Activated T-helper 1 cell treated with anti-CD3 and anti-CD28 coated beads, Interleukin-12 subunit alpha, Interleukin-12 subunit beta, Interleukin-2, Interleukin-4 antibody, amounts not matched to agents 30 ng/mL and 10 ng/mL and 1 ng/mL, durations not matched to agents 14 hours and 24 hours and 36 hours (primary cell): Measurements from ENCODE around the gene MITF. TPM values are rescaled to one million over a fixed set of nuclear protein-coding genes. Genes with fewer than 3 reads are reported as not detected.

Experiments used
- DNase-seq: peaks from one replicate; pipeline ENCODE4 v3.0.0; 2021; ENCODE audit warnings: low spot score
- H3K27ac Mint-ChIP-seq: one replicate; pipeline ENCODE4 v1.8.0; 2021; ENCODE audit warnings: mild to moderate bottlenecking, mixed read lengths
- H3K27me3 Mint-ChIP-seq: one replicate; pipeline ENCODE4 v1.8.0; 2022; ENCODE audit warnings: mild to moderate bottlenecking, moderate library complexity, mixed read lengths; ENCODE audit not compliant: insufficient read depth
- H3K36me3 Mint-ChIP-seq: one replicate; pipeline ENCODE4 v1.8.0; 2021; ENCODE audit warnings: low read depth, mixed read lengths
- H3K4me1 Mint-ChIP-seq: one replicate; pipeline ENCODE4 v1.8.0; 2021; ENCODE audit warnings: low read depth, mixed read lengths
- H3K4me3 Mint-ChIP-seq: one replicate; pipeline ENCODE4 v1.8.0; 2021; ENCODE audit warnings: mild to moderate bottlenecking, moderate library complexity, mixed read lengths
- H3K9me3 Mint-ChIP-seq: one replicate; pipeline ENCODE4 v1.8.0; 2021; ENCODE audit warnings: mixed read lengths
- intact Hi-C: fragments of 100-400 bp; cut with micrococcal nuclease; formaldehyde crosslinking; loops from one replicate; pipeline ENCODE4 v1.15.1; 2024
- total RNA-seq: library from RNA; stranded (reverse); gene quantifications from 2 replicates; pipeline ENCODE4 v1.2.3, GENCODE V29; 2022

Gene MITF, protein sequence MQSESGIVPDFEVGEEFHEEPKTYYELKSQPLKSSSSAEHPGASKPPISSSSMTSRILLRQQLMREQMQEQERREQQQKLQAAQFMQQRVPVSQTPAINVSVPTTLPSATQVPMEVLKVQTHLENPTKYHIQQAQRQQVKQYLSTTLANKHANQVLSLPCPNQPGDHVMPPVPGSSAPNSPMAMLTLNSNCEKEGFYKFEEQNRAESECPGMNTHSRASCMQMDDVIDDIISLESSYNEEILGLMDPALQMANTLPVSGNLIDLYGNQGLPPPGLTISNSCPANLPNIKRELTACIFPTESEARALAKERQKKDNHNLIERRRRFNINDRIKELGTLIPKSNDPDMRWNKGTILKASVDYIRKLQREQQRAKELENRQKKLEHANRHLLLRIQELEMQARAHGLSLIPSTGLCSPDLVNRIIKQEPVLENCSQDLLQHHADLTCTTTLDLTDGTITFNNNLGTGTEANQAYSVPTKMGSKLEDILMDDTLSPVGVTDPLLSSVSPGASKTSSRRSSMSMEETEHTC
- total RNA-seq: 0.54 TPM in 1 of 2 replicates, not detected in the other

DNA sequence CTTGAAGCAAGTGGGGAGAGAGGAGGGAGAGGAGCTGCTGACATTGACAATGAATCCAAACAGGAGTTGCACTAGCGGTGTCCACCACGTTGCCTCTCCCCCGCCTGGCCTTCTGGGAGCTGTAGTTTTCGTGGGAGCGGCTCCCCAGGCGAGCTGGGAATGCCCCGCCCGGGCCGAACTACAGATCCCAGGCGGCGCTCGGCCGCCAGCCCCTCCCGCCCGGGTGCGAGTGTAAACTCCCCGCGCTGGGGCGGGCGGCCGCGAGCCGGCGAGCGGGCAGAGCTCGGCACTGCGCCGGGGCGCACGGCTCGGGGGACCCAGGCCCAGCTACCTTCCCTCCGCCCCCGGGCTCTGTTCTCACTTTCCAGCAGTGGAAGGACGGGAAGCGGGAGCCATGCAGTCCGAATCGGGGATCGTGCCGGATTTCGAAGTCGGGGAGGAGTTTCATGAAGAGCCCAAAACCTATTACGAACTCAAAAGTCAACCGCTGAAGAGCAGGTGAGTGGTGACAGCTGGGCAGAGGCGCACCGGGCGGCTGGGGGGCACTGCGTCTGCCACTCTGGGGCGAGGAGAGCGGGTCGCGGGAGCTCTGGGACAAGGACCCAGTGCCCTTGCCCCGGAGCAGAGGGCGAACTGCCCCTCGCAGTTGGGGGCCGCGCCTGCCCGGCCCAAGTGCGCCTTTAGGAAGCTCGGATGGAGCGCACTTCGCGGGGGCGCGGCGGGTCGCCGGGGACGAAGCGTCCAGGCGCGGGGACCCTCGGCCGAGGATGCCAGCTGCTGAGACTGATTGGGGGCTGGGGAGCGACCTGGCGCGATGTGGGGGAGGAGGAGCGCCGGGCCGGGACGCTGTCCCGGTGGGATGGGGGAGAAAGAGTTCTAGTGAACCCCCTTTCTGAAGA lies at the start of gene MITF:
MITF (plus strand) TSS at position 261 of the 899 bp plus-strand sequence; CDS start at position 395, 134 bp downstream.
- H3K4me1 Mint-ChIP-seq: peaks cover 9% of the 10 kb centered on the region
- peak within 1 kb of the TSS; percentile 57 for H3K4me3 Mint-ChIP-seq
- no peaks in the 10 kb centered on the region for H3K9me3 Mint-ChIP-seq
- peak; percentile 27 for DNase-seq
- H3K27ac Mint-ChIP-seq: no peak within 1 kb of the TSS
- intact Hi-C loops: loop anchor here (5.0 kb wide), 1 partner anchor 297 kb away; no protein-coding TSS in a partner anchor
- peaks cover 47% of the 10 kb centered on the region for H3K27me3 Mint-ChIP-seq
- H3K36me3 Mint-ChIP-seq: no peaks in the 10 kb centered on the region

DNA sequence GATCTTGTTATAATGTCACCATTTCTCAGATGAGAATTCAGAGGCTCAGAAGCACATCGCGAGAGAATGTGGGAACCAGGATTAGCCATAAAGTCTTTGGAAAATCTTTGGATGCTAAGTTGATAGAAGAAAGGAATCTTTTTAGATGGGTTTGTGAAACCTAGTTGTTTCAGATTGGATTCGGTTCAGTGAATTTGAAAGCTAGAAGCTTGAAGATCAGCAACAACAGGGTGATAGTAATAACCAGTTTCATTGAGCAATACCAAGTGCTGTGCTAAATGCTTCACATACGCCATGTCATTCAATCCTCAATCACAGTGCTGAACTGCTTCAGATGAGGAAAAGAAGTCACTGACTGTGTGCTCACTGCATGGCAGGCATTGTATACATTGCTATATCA lies 47.4 kb upstream of the MITF start:
- intact Hi-C loops: no loop called here
- H3K4me1 Mint-ChIP-seq: no peaks in the 10 kb centered on the region
- H3K27ac Mint-ChIP-seq: no peak overlapping the region
- no peaks in the 10 kb centered on the region for H3K27me3 Mint-ChIP-seq
- DNase-seq: no peak
- H3K9me3 Mint-ChIP-seq: no peaks in the 10 kb centered on the region
- H3K36me3 Mint-ChIP-seq: no peaks in the 10 kb centered on the region
- no peak overlapping the region for H3K4me3 Mint-ChIP-seq

DNA sequence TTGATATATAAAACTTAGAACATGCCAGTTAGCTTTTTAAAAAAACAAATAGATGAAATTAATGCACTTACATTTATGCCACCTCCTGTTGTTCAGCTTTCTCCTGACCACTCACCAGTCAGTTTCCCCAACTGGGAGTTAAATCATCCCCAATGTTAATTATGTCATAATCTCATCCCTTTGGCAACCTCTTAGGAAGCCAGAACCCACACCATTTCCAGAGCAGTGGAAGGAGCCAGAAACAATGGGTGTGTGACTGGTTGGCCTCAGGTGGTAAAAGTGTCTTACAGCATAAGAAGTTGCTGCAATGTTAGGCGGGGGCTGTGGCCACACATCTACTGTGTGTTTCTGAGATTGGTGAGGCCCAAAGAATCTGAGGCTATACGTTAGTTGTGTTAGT lies 46.5 kb upstream of the MITF start:
- Mint-ChIP-seq H3K27ac (no peak overlapping the region), H3K4me1 (no peaks in the 10 kb centered on the region), H3K36me3 (no peaks in the 10 kb centered on the region), H3K4me3 (no peak overlapping the region), H3K27me3 (no peaks in the 10 kb centered on the region), H3K9me3 (no peaks in the 10 kb centered on the region)
- intact Hi-C loops: no loop called here
- no peak for DNase-seq

DNA sequence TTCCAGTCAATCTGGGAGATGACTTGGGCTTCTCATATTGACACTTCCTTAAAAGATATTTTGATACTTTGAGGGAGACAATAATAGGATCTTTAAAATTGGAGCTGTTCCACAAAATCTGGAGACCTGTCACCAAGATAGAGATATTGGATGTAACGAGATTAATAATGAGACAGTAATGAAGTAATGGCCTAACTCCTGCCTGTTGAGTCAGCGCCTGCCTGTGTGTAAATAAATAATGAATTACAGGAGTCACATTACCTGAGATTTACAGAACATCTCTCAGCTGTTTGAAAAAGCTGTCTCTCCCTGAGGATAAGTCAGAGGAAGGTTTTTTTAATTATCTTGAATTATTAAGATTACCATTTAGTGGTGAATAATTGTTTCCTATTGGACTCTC lies 43.8 kb upstream of the MITF start:
- no peak for DNase-seq
- no peaks in the 10 kb centered on the region for H3K36me3 Mint-ChIP-seq
- no peaks in the 10 kb centered on the region for H3K4me1 Mint-ChIP-seq
- intact Hi-C loops: no loop called here
- H3K9me3 Mint-ChIP-seq: no peaks in the 10 kb centered on the region
- H3K4me3 Mint-ChIP-seq: no peak overlapping the region
- no peaks in the 10 kb centered on the region for H3K27me3 Mint-ChIP-seq
- H3K27ac Mint-ChIP-seq: no peak overlapping the region

DNA sequence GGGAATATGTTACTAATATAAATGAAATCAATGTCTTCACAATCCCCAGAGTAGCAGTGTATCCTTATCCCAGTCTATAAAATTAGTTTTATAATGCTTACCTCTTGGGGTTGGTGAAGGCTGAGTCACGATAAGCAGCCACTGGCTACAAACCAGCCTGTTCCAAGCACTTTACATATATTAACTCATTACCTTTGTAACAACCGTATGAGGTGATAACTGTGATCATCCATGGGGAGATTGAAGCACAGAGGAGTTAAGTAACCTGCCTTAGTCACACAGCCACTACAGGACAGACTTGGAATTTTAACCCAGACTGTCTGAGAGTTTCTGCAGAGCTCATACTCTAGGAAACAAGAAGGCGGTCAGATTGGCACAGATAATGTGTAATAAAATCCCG lies 43.3 kb upstream of the MITF start:
- DNase-seq: no peak
- no peaks in the 10 kb centered on the region for H3K36me3 Mint-ChIP-seq
- no peak overlapping the region for H3K27ac Mint-ChIP-seq
- no peaks in the 10 kb centered on the region for H3K9me3 Mint-ChIP-seq
- H3K4me3 Mint-ChIP-seq: no peak overlapping the region
- no peaks in the 10 kb centered on the region for H3K27me3 Mint-ChIP-seq
- intact Hi-C loops: no loop called here
- H3K4me1 Mint-ChIP-seq: no peaks in the 10 kb centered on the region

DNA sequence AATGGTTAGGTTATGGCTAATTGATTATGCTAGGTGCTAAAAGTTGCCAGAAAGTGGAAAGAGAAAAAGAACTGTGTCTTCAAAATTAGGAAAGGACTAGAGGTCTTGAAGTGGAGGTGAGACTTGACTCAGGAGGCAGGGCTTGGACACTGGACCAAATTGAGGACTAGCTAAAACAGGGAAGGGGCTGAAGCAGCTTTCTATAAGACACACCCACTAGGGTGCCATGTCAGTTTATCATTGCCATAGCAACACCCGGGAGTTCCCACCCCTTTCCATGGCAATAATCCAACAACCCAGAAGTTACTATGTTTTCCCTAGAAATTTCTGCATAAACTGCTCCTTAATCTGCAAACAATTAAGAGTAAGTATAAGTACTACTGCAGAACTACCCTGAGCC lies 42.9 kb upstream of the MITF start:
- H3K27ac Mint-ChIP-seq: no peak overlapping the region
- H3K27me3 Mint-ChIP-seq: no peaks in the 10 kb centered on the region
- peaks cover 3% of the 10 kb centered on the region for H3K9me3 Mint-ChIP-seq
- no peak overlapping the region for H3K4me3 Mint-ChIP-seq
- intact Hi-C loops: no loop called here
- no peak for DNase-seq
- H3K36me3 Mint-ChIP-seq: no peaks in the 10 kb centered on the region
- no peaks in the 10 kb centered on the region for H3K4me1 Mint-ChIP-seq

DNA sequence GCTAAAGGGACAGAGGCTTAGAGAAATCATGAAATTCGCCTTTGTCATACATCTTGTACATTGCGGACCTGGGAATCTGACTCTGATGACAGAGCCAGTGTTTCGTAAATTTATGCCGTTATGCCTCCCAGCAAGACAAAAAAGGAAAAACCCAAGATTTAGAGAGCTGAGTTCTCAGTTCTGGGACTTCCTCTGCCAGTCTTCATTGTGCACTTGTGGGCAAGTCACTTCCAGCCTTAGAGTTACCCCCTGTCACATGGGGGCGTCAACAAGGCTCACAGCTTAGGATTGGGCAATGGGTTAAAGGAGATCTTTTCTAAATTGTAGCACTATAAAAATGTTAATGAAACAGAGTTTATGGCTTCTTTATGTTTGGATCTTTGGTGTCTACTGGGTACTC lies 41.9 kb upstream of the MITF start:
- H3K36me3 Mint-ChIP-seq: no peaks in the 10 kb centered on the region
- peaks cover 7% of the 10 kb centered on the region for H3K9me3 Mint-ChIP-seq
- H3K27me3 Mint-ChIP-seq: no peaks in the 10 kb centered on the region
- no peak overlapping the region for H3K27ac Mint-ChIP-seq
- H3K4me1 Mint-ChIP-seq: no peaks in the 10 kb centered on the region
- intact Hi-C loops: no loop called here
- H3K4me3 Mint-ChIP-seq: no peak overlapping the region
- no peak for DNase-seq

DNA sequence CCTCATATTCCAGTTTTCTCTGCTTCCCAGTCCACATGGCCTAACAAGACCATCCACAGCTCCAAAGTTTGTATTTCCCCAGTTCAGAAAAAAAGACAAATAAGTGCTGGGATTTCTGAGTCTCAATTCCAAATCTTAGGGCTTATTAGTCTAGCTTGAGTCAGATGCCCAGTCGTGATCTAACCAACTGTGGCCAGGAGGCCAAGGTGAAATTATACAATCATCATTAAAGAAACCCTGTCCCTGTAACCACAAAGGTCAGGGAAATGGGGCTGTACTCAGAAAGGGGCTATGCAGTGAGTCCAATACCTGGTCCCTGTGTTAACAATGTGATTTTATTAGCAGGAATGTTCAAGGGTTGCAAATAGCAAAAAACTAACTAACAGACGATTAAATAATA lies 40.5 kb upstream of the MITF start:
- Mint-ChIP-seq H3K36me3 (no peaks in the 10 kb centered on the region), H3K9me3 (peaks cover 7% of the 10 kb centered on the region), H3K4me1 (no peaks in the 10 kb centered on the region), H3K27me3 (no peaks in the 10 kb centered on the region), H3K27ac (no peak overlapping the region), H3K4me3 (no peak overlapping the region)
- intact Hi-C loops: no loop called here
- no peak for DNase-seq

DNA sequence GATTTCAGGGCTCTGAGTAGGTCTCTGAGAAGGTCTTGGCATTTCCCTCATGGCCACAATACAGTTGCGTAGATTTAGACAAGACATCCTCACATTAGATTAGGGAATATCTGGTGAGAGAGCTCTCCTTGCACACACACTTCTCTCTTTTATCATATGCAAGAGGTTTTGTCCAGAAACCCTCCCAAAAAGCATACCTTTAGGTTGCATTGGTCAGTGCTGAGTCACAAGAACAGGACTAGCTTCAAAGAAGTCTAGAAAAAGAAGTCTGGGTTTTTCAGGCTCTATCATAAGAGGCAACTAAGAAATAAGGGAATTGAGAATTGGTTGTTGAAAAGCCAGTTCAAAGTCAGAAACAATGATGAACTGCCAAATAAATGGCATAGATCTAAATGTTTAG lies 40.1 kb upstream of the MITF start:
- Mint-ChIP-seq H3K4me3 (no peak overlapping the region), H3K4me1 (no peaks in the 10 kb centered on the region), H3K27me3 (no peaks in the 10 kb centered on the region), H3K9me3 (peaks cover 7% of the 10 kb centered on the region), H3K27ac (no peak overlapping the region), H3K36me3 (no peaks in the 10 kb centered on the region)
- intact Hi-C loops: no loop called here
- DNase-seq: no peak

DNA sequence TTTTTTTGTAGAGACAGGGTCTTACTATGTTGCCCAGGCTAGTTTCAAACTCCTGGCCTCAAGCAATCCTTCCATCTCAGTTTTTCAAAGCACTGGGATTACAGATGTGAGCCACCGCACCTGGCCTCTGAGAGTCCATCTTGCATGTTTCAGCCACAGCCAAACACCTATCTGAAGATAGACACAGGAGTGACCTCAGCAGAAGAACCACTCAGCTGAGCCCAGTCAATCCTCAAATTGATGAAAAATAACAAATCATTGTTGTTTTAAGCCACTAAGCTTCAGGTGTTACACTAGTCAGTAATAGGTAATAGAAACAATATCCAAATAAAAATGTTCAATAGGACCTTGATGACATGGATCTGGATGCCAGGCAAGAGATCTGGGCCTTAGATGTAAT lies 38.3 kb upstream of the MITF start:
- Mint-ChIP-seq H3K4me1 (no peaks in the 10 kb centered on the region), H3K4me3 (no peak overlapping the region), H3K27ac (no peak overlapping the region), H3K36me3 (no peaks in the 10 kb centered on the region), H3K9me3 (peaks cover 7% of the 10 kb centered on the region), H3K27me3 (no peaks in the 10 kb centered on the region)
- no peak for DNase-seq
- intact Hi-C loops: no loop called here

DNA sequence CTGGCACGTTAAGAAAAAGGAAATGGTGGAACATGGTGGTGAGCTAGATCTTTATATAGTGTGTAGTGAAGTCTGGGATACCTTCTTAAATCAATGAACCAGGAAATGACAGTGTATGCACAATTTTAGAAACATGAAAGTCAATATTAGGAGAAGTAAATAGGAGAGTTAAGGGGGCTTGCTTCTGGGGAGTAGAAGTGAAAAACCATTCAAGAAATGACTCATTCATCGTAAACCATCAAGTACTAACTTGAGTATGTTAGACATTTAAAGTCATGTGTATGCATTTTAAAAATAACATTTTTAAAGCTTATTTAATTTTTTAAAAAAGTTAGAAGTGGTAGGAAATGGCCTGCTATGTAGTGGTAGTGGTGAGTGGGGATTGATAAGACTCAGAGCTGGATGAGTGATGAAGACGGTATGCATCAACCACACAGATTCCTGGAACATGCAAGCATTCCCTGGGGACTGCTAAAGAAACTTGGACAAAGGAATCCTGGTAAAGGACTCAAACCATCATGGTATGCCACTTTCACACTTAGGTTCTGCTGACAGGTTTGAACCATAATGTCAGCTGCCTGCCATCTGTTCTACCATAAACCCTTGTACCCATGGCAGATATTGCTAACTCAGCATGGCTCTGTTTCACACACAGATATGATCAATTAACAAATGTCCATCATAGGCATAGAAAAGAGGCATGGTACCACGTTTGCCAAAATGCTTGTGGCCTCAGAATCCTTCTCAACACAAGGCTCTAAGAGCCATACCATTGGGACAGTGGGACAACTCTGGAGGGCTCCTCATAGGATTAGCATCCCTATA lies 28.9 kb upstream of the MITF start:
- intact Hi-C loops: no loop called here
- Mint-ChIP-seq H3K36me3 (no peaks in the 10 kb centered on the region), H3K9me3 (no peaks in the 10 kb centered on the region), H3K4me1 (no peaks in the 10 kb centered on the region), H3K4me3 (no peak overlapping the region), H3K27me3 (peaks cover 3% of the 10 kb centered on the region), H3K27ac (no peak overlapping the region)
- DNase-seq: no peak

DNA sequence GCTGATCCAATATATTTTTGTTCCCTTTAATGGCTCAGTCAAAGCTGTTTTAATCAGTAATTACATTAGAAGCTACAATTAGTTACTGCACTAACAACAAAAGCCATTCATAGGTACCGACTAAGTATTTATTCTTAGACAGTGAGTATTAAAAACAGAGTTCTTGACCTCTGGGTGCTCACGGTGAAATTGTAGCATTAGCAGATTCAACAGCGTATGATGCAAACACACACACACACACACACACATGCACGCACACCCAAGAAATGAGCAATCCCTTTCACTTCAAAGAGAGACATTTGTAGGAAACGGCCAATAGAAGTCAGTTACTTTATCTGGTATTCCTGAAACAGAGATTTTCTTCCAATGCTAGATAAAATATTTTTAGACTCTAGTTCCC lies 27.0 kb upstream of the MITF start:
- H3K4me1 Mint-ChIP-seq: no peaks in the 10 kb centered on the region
- DNase-seq: no peak
- no peaks in the 10 kb centered on the region for H3K36me3 Mint-ChIP-seq
- intact Hi-C loops: no loop called here
- H3K4me3 Mint-ChIP-seq: no peak overlapping the region
- no peaks in the 10 kb centered on the region for H3K9me3 Mint-ChIP-seq
- H3K27me3 Mint-ChIP-seq: peaks cover 1% of the 10 kb centered on the region
- H3K27ac Mint-ChIP-seq: no peak overlapping the region
